GM23338 (cell line): Measurements from ENCODE around the gene LRRC28.

ENCODE experiments used
- CREB1 ChIP-seq: fragments of 250-450 bp; sonication (Bioruptor Pico); IDR thresholded peaks from 2 replicates; pipeline ENCODE4 v1.5.0; 2020; ENCODE audit warnings: low read depth, mild to moderate bottlenecking, moderate library complexity
- CTCF ChIP-seq, 2 experiments: fragments of 200-600 bp in 1 of 2; sonication (generic) in 1 of 2; conservative IDR thresholded peaks; 2 replicates each; pipeline versions ENCODE4 v1.5.1 to v1.6.1; 2016 to 2017; ENCODE audit warnings: antibody characterized with exemption in 2 of 2, low read depth in 2 of 2, mild to moderate bottlenecking in 2 of 2, moderate library complexity in 1 of 2
- ETS1 ChIP-seq: IDR thresholded peaks from 2 replicates; pipeline ENCODE4 v1.6.1; 2016; ENCODE audit warnings: antibody characterized with exemption
- EZH2 ChIP-seq: fragments of 200-600 bp; sonication (generic); IDR thresholded peaks from one replicate; pipeline ENCODE4 v1.8.0; 2017; ENCODE audit warnings: antibody characterized with exemption, mild to moderate bottlenecking, low read depth; ENCODE audit not compliant: unreplicated experiment
- EZH2phosphoT487 ChIP-seq: fragments of 200-600 bp; sonication (generic); IDR thresholded peaks from one replicate; pipeline ENCODE4 v1.8.1; 2018; ENCODE audit warnings: antibody characterized with exemption; ENCODE audit not compliant: unreplicated experiment
- JUNB ChIP-seq: IDR thresholded peaks from one replicate; pipeline ENCODE4 v1.6.1; 2016; ENCODE audit warnings: antibody characterized with exemption; ENCODE audit not compliant: unreplicated experiment
- POLR2AphosphoS5 ChIP-seq: IDR thresholded peaks from 2 replicates; pipeline ENCODE4 v1.6.1; 2016; ENCODE audit warnings: antibody characterized with exemption, low read depth
- REST ChIP-seq: IDR thresholded peaks from one replicate; pipeline ENCODE4 v1.6.1; 2018; ENCODE audit warnings: antibody characterized with exemption; ENCODE audit not compliant: unreplicated experiment
- STAT1 ChIP-seq: IDR thresholded peaks from one replicate; pipeline ENCODE4 v1.6.1; 2016; ENCODE audit warnings: antibody characterized with exemption; ENCODE audit not compliant: unreplicated experiment

GRCh38 chr15:99421172-99421656, 169.9 kb downstream of the LRRC28 start:
- TF ChIP-seq CTCF (conservative IDR thresholded peaks at IDR 0.05; ENCODE audit: low read depth in 2 of 2) (no peak), POLR2AphosphoS5 (no peak), REST (no peak), ETS1 (no peak), EZH2phosphoT487 (no peak), STAT1 (no peak), CREB1 (no peak), EZH2 (no peak), JUNB (no peak)
